HG02970 (cell line): ENCODE data around the gene SLC6A18.
"Not testable (repeated sequence)": the region's sequence is repeated elsewhere in the genome, so short reads cannot be mapped to it uniquely, and the experiment has no call there.

Source experiments
- ATAC-seq: cut with Tn5 transposase; IDR thresholded peaks from one replicate; pipeline ENCODE4 v1.9.1; 2021; ENCODE audit warnings: mild to moderate bottlenecking, moderate library complexity, moderate number of reproducible peaks; ENCODE audit not compliant: unreplicated experiment, low FRiP score

The SLC6A18 gene

GRCh38 chr5:1228120-1228519 is 2.9 kb downstream of the SLC6A18 start:
- no peak for ATAC-seq

- ATAC-seq: not testable (repeated sequence)
Observed at GRCh38 chr5:1229023-1229422, 3.8 kb downstream of the SLC6A18 start.

- no peak for ATAC-seq
Observed at GRCh38 chr5:1229822-1230221, 4.6 kb downstream of the SLC6A18 start.

GRCh38 chr5:1230551-1230950 is 5.4 kb downstream of the SLC6A18 start:
- ATAC-seq: no peak

GRCh38 chr5:1231354-1231905 is 6.2 kb downstream of the SLC6A18 start:
- ATAC-seq: no peak

- ATAC-seq: no peak
Observed at GRCh38 chr5:1232780-1233179, 7.6 kb downstream of the SLC6A18 start.

- no peak for ATAC-seq
Observed at GRCh38 chr5:1235379-1235778, 10.2 kb downstream of the SLC6A18 start.

GRCh38 chr5:1235838-1236237 is 10.7 kb downstream of the SLC6A18 start:
- no peak for ATAC-seq

GRCh38 chr5:1239505-1240251 is 14.5 kb downstream of the SLC6A18 start:
- no peak for ATAC-seq

- ATAC-seq: no peak
Observed at GRCh38 chr5:1240496-1241260, 15.5 kb downstream of the SLC6A18 start.

GRCh38 chr5:1241509-1242080 is 16.4 kb downstream of the SLC6A18 start:
- no peak for ATAC-seq

GRCh38 chr5:1242733-1243486 is 17.7 kb downstream of the SLC6A18 start:
- ATAC-seq: no peak

GRCh38 chr5:1243487-1244130 is 18.4 kb downstream of the SLC6A18 start:
- ATAC-seq: no peak

- no peak for ATAC-seq
Observed at GRCh38 chr5:1244255-1244654, 19.1 kb downstream of the SLC6A18 start.

GRCh38 chr5:1244976-1245375 is 19.8 kb downstream of the SLC6A18 start:
- ATAC-seq: no peak

- no peak for ATAC-seq
Observed at GRCh38 chr5:1245905-1246576, 20.9 kb downstream of the SLC6A18 start.

- no peak for ATAC-seq
Observed at GRCh38 chr5:1246711-1247431, 21.7 kb downstream of the SLC6A18 start.

- no peak for ATAC-seq
Observed at GRCh38 chr5:1247811-1248210, 22.6 kb downstream of the SLC6A18 start.
